AG04450 (cell line): ENCODE data around the gene ETV6. TPM values are rescaled to one million over a fixed set of nuclear protein-coding genes. Genes with fewer than 3 reads are reported as not detected.

Source experiments
- CTCF ChIA-PET: fragments of 300-600, 350-600 bp; formaldehyde crosslinking; extraction: SDS; loops from one replicate; lab custom pipeline; 2022; ENCODE audit warnings: antibody characterized with exemption, inconsistent platforms; lab: Charles Lee
- POLR2A ChIA-PET: fragments of 350-600 bp; formaldehyde crosslinking; extraction: SDS; loops from one replicate; lab custom pipeline; 2021; ENCODE audit warnings: antibody characterized with exemption, inconsistent platforms; lab: Yijun Ruan, JAX
- DNase-seq: peaks from one replicate; pipeline ENCODE4 v3.0.0-alpha.2; 2011; ENCODE audit warnings: low read depth, low spot score
- H3K27ac ChIP-seq: one replicate; pipeline ENCODE4 v1.5.1; 2012; ENCODE audit warnings: low read depth, low read length, control low read depth
- H3K27me3 ChIP-seq: one replicate; pipeline ENCODE4 v1.6.0; 2012; ENCODE audit warnings: low read length; ENCODE audit not compliant: control insufficient read depth, insufficient read depth
- H3K4me3 ChIP-seq: 2 replicates; pipeline ENCODE4 v1.5.1; 2011; ENCODE audit warnings: mild to moderate bottlenecking, low read depth, low read length, control low read depth
- H3K9me3 ChIP-seq: 2 replicates; pipeline ENCODE4 v1.5.1; 2012; ENCODE audit warnings: low read length; ENCODE audit not compliant: control insufficient read depth, insufficient read depth
- polyA plus RNA-seq: library from polyadenylated mRNA; depleted of rRNA; stranded (reverse); fragments of >200 nt; gene quantifications from 2 replicates; pipeline ENCODE4 v1.2.3, GENCODE V29; 2011
- TF ChIP-seq, protein P1 (sequence below): IDR thresholded peaks from 2 replicates; pipeline ENCODE4 v1.5.1; 2011; ENCODE audit warnings: low read depth, low read length, control low read depth, inconsistent platforms

Gene ETV6
- polyA plus RNA-seq, 1 experiment = 7.9 TPM

DNA sequence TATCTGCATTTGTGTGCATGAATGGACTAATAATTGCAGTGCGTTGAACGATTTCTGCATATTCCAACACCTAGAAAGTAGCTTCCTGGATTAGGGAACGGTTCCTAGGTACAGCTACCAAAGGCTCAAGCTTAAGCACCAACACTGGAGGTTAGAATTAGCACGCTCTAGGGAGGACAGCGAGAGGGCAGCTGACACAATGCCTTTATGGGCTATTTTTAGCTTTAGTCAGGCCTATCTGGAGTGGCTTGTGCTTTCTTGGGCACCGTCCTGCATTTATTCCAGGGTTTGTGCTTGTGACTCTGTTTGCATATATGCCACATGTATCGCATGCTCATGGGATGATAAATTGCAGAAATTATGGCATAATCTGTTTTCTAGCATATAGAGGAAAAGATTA, 13.7 kb downstream of the ETV6 start:
- Histone ChIP-seq H3K27ac (no peak overlapping the region), H3K9me3 (no peaks in the 10 kb centered on the region), H3K27me3 (no peaks in the 10 kb centered on the region), H3K4me3 (no peak overlapping the region)
- TF ChIP-seq, protein P1, sequence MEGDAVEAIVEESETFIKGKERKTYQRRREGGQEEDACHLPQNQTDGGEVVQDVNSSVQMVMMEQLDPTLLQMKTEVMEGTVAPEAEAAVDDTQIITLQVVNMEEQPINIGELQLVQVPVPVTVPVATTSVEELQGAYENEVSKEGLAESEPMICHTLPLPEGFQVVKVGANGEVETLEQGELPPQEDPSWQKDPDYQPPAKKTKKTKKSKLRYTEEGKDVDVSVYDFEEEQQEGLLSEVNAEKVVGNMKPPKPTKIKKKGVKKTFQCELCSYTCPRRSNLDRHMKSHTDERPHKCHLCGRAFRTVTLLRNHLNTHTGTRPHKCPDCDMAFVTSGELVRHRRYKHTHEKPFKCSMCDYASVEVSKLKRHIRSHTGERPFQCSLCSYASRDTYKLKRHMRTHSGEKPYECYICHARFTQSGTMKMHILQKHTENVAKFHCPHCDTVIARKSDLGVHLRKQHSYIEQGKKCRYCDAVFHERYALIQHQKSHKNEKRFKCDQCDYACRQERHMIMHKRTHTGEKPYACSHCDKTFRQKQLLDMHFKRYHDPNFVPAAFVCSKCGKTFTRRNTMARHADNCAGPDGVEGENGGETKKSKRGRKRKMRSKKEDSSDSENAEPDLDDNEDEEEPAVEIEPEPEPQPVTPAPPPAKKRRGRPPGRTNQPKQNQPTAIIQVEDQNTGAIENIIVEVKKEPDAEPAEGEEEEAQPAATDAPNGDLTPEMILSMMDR = no peak
- CTCF ChIA-PET = no interaction called here
- no peak for DNase-seq
- POLR2A ChIA-PET = interaction anchor here (0.5 kb wide), 1 partner anchor 130 kb away, joined by 3 read pairs; no protein-coding TSS in a partner anchor

DNA sequence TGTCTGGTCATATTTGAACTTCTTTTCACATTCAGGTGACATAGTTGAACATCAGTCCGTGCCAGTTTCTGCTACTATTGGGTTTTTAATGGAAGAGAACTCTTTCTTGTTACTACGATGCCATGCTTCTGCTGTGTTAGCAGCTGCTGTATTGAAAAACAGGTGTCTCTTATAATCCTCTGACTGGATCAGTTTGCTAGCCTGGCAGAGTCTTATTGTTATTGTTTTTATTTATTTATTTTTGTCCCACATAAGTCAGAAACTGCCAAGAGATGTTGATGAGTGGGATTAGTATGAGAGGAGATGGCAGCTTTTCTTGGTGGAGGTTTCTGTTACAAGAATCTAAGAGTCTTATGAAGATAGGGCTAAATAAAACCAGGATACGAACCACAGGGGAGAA, 14.6 kb downstream of the ETV6 start:
- H3K27me3 ChIP-seq = no peaks in the 10 kb centered on the region
- TF ChIP-seq, protein P1 = no peak
- DNase-seq = no peak
- H3K27ac ChIP-seq = no peak overlapping the region
- ChIA-PET CTCF (no interaction called here), POLR2A (interaction anchor here (0.7 kb wide), 1 partner anchor 11 kb away, joined by 3 read pairs; no protein-coding TSS in a partner anchor)
- no peak overlapping the region for H3K4me3 ChIP-seq
- H3K9me3 ChIP-seq = no peaks in the 10 kb centered on the region

DNA sequence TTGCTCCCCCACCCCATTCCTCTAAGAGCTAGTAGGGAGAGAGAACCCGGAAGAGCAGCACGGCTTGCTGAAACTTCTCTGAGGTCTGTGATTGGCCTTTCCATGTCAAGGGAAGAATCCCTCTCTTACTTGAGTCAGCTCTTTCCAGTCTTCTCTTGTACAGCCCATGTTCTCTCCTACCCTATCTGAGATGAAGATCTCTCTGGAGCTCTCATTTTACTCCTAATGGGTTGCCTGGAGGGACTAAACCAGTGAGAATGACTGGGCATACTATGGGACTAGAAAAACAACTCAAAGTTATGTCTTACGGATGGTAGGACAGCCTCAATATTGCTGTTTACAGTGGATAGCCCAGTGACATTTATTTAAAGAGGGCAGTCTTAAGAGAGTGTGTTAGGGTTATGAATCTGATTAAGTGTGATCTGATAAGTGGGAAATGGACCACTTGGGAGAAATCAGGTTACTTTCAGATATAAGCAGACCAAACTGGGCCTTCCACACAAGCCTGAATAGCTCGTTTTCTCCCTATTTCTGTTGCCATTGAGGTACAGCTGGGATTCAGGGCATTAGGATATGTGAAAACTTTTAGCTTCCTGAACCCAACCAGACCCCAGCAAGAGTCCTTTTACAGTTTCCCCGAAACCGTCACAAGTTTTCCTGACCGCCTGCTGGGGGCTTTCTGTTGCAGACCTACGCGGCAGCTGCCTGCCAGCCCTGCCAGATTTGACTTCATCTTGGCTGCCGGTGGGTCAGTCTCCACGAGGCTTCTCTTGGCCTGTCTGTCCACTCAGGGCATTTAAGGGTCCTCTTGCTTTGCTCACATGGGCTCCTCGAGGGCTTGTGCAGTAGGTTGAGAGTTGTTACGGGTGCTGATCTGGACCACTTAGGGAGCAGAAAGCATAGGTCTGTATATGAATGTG, 16.9 kb downstream of the ETV6 start:
- no peak overlapping the region for H3K27ac ChIP-seq
- H3K9me3 ChIP-seq = no peaks in the 10 kb centered on the region
- H3K27me3 ChIP-seq = no peaks in the 10 kb centered on the region
- ChIA-PET CTCF (interaction anchor here (0.5 to 1.1 kb wide), 2 partner anchors 92 to 366 kb away, joined by 3 read pairs; no protein-coding TSS in a partner anchor), POLR2A (no interaction called here)
- TF ChIP-seq, protein P1 = no peak
- no peak overlapping the region for H3K4me3 ChIP-seq
- DNase-seq = no peak

DNA sequence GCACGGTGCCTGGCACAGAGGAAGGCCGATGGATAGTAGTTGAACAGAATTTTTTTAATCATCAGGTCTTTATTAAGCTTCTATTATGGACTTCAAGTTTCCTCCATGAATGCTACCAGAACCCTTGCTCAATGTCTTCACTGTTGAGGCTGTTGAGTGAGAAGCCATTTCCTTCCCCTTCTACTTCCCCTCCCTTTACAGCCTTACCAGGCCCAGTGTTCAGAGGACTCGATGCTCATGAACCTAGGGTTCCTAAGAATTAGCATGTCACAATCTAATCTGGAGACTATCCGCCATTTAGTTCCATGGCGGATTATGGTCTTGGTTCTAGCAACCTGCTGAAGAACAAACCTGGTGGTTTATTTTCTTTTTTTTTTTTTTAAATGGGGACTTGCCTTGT, 17.7 kb downstream of the ETV6 start:
- Histone ChIP-seq H3K9me3 (no peaks in the 10 kb centered on the region), H3K27me3 (no peaks in the 10 kb centered on the region), H3K4me3 (no peak overlapping the region), H3K27ac (no peak overlapping the region)
- TF ChIP-seq, protein P1 = no peak
- POLR2A ChIA-PET = no interaction called here
- DNase-seq = no peak
- CTCF ChIA-PET = interaction anchor here (0.7 kb wide), 1 partner anchor 50 kb away, joined by 8 read pairs; no protein-coding TSS in a partner anchor

DNA sequence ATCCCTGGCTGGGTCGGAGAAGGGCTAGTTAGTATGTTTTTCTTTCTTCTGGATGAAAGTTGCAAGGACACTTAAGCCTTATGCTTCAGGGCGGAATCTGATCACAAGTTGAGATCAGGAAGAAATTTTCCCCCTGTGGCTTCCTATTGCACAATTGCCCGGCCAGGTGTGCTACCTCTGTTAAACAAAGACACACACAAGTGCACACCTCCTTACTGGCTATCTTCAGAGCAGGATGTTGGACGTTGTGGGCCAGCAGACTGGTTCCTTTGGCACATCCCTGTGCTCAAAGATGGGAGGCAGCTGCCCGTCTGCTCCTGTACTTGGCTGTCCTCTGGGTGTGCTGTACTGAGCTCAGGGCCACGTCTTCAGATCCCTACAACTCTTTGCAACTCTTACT, 19.1 kb downstream of the ETV6 start:
- Histone ChIP-seq H3K9me3 (no peaks in the 10 kb centered on the region), H3K27ac (no peak overlapping the region), H3K27me3 (no peaks in the 10 kb centered on the region), H3K4me3 (no peak overlapping the region)
- TF ChIP-seq, protein P1 = no peak
- DNase-seq = no peak
- ChIA-PET CTCF (no interaction called here), POLR2A (no interaction called here)
